ENCODE results near the gene IL17REL. TPM values are rescaled to one million over a fixed set of nuclear protein-coding genes. Genes with fewer than 3 reads are reported as not detected.

IL17REL gene
- total RNA-seq, 4 donors from 2014 or later = not detected

GRCh38 chr22:50046019-50046415 lies 33.5 kb upstream of the IL17REL start:
- peaks cover 0 to 12% (median 12%) of the 10 kb centered on the region in 3 donors for H3K27me3 ChIP-seq
- no peak for DNase-seq
- intact Hi-C loops (cut with DNase I; ENCODE audit: low total_unique reads) = no loop called here

GRCh38 chr22:50045211-50046018 lies 32.9 kb upstream of the IL17REL start:
- in situ Hi-C loops (cut with MboI; ENCODE audit: low sequenced_read_pairs in 4 of 4) = loop anchor here in 3 of 4 donors (25.0 kb wide), 1 partner anchor 283 kb away; no protein-coding TSS in a partner anchor
- no peaks in the 10 kb centered on the region for H3K36me3 ChIP-seq
- H3K4me3 ChIP-seq = no peak overlapping the region

More at GRCh38 chr22:50046019-50046415, 33.5 kb upstream of the IL17REL start:
- no peak overlapping the region for H3K4me3 ChIP-seq
- no peaks in the 10 kb centered on the region for H3K36me3 ChIP-seq
- H3K9me3 ChIP-seq = no peaks in the 10 kb centered on the region
- TF ChIP-seq POLR2A (IDR thresholded peaks at IDR 0.05) (no peak), CTCF (IDR thresholded peaks at IDR 0.05 in 4 of 5, conservative IDR thresholded peaks at IDR 0.05 in 1 of 5) (no peak)
- no peaks in the 10 kb centered on the region for H3K4me1 ChIP-seq
- in situ Hi-C loops (cut with MboI; ENCODE audit: low sequenced_read_pairs in 4 of 4) = loop anchor here in 3 of 4 donors (25.0 kb wide), 1 partner anchor 284 kb away; no protein-coding TSS in a partner anchor
- no peak overlapping the region for H3K27ac ChIP-seq
- no peak for ATAC-seq

GRCh38 chr22:50044485-50045118 lies 32.0 kb upstream of the IL17REL start:
- peaks cover 0 to 12% (median 12%) of the 10 kb centered on the region in 3 donors for H3K27me3 ChIP-seq
- ATAC-seq (no peak), DNase-seq (no peak)
- in situ Hi-C loops (cut with MboI; ENCODE audit: low sequenced_read_pairs in 4 of 4) = loop anchor here in 3 of 4 donors (25.0 kb wide), 1 partner anchor 282 kb away; no protein-coding TSS in a partner anchor
- intact Hi-C loops (cut with DNase I; ENCODE audit: low total_unique reads) = no loop called here
- no peak overlapping the region for H3K27ac ChIP-seq
- H3K4me1 ChIP-seq = no peaks in the 10 kb centered on the region
- no peaks in the 10 kb centered on the region for H3K9me3 ChIP-seq
- TF ChIP-seq POLR2A (IDR thresholded peaks at IDR 0.05) = no peak
- no peak for TF ChIP-seq CTCF (IDR thresholded peaks at IDR 0.05 in 4 of 5, conservative IDR thresholded peaks at IDR 0.05 in 1 of 5)
- no peak overlapping the region for H3K4me3 ChIP-seq
- no peaks in the 10 kb centered on the region for H3K36me3 ChIP-seq

More at GRCh38 chr22:50045211-50046018, 32.9 kb upstream of the IL17REL start:
- H3K27ac ChIP-seq = no peak overlapping the region
- TF ChIP-seq CTCF (IDR thresholded peaks at IDR 0.05 in 4 of 5, conservative IDR thresholded peaks at IDR 0.05 in 1 of 5) = no peak
- TF ChIP-seq POLR2A (IDR thresholded peaks at IDR 0.05) = no peak
- DNase-seq (no peak), ATAC-seq (no peak)
- intact Hi-C loops (cut with DNase I; ENCODE audit: low total_unique reads) = no loop called here
- no peaks in the 10 kb centered on the region for H3K9me3 ChIP-seq
- H3K4me1 ChIP-seq = no peaks in the 10 kb centered on the region
- H3K27me3 ChIP-seq = peaks cover 0 to 12% (median 12%) of the 10 kb centered on the region in 3 donors

GRCh38 chr22:50041361-50042065 lies 28.9 kb upstream of the IL17REL start:
- TF ChIP-seq CTCF (IDR thresholded peaks at IDR 0.05 in 4 of 5, conservative IDR thresholded peaks at IDR 0.05 in 1 of 5) (no peak), POLR2A (IDR thresholded peaks at IDR 0.05) (no peak)
- DNase-seq (no peak), ATAC-seq (no peak)
- Histone ChIP-seq H3K4me3 (no peak overlapping the region), H3K9me3 (no peaks in the 10 kb centered on the region), H3K27ac (no peak overlapping the region), H3K36me3 (no peaks in the 10 kb centered on the region), H3K4me1 (no peaks in the 10 kb centered on the region), H3K27me3 (peaks cover 0 to 10% (median 8%) of the 10 kb centered on the region in 3 donors)
- in situ Hi-C loops (cut with MboI; ENCODE audit: low sequenced_read_pairs in 4 of 4) = loop anchor here in 3 of 4 donors (25.0 kb wide), 1 partner anchor 279 kb away; no protein-coding TSS in a partner anchor
- intact Hi-C loops (cut with DNase I; ENCODE audit: low total_unique reads) = no loop called here
